Measurements from ENCODE around the gene CPED1. TPM values are rescaled to one million over a fixed set of nuclear protein-coding genes. Genes with fewer than 3 reads are reported as not detected.
"Not testable (repeated sequence)": the region's sequence is repeated elsewhere in the genome, so short reads cannot be mapped to it uniquely, and the experiment has no call there.

Gene CPED1
- total RNA-seq, 1 donor from 2014 or later, result not detected

DNA sequence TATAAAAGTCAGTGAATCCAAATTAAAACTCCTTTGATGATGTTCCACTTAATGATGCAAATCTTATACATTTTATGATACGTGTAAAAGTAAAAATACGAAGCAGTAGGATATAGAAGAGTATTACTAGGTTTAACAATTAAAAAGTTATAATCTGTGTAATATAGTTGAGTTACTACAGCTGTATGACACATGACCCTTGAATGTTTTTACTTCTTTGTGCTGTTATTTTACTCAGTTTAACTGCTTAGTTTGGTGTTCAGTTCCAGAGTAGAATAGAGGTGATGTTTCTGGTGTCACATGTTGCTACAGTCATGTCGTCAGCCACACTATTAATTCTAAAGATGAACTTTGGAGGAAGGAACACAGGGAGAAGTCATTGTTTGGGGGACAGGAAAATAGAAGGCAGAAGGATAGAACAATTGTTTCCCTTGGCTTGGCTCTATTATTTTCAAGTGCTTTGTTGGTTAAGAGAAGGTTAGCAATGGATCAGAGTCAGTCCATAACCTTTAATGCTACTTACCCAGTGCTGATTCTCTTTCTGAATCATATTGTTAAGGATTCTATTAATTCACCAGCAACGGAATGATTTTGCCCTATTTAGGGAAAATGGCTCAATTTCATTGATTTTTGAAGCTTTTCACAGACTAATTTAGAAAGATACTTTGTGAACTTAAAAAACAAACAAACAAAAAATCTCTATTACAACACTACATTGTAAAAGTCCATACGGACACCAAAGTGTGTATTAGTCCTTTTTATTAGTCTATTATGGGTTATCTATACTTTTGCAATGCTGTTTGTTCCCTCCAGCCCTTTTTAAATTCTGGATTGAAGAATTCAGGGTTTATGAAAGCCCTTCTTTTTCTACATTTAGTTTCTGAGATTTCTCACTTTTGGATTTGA lies 73.4 kb downstream of the CPED1 start:
- H3K27ac Mint-ChIP-seq, result no peak overlapping the region
- Histone ChIP-seq H3K9me3 (ENCODE audit: low read depth) (no peaks in the 10 kb centered on the region), H3K27me3 (no peaks in the 10 kb centered on the region), H3K36me3 (no peaks in the 10 kb centered on the region), H3K27ac (no peak overlapping the region), H2AFZ (replicated peaks) (no peak overlapping the region), H3F3A (ENCODE audit: low read depth) (no peaks in the 10 kb centered on the region), H3K9ac (no peak overlapping the region), H3K4me1 (peaks cover 7% of the 10 kb centered on the region), H3K4me2 (no peak overlapping the region), H3K4me3 (no peak overlapping the region), H3K79me2 (ENCODE audit: low read depth) (no peaks in the 10 kb centered on the region), H4K20me1 (ENCODE audit: low read depth) (no peaks in the 10 kb centered on the region)
- H3K36me3 Mint-ChIP-seq, result no peaks in the 10 kb centered on the region
- no peak overlapping the region for H3K4me3 Mint-ChIP-seq
- H3K4me1 Mint-ChIP-seq, result no peaks in the 10 kb centered on the region
- H3K9me3 Mint-ChIP-seq, result no peaks in the 10 kb centered on the region
- DNase-seq (ENCODE audit: low spot score), result no peak
- TF ChIP-seq, protein P1, sequence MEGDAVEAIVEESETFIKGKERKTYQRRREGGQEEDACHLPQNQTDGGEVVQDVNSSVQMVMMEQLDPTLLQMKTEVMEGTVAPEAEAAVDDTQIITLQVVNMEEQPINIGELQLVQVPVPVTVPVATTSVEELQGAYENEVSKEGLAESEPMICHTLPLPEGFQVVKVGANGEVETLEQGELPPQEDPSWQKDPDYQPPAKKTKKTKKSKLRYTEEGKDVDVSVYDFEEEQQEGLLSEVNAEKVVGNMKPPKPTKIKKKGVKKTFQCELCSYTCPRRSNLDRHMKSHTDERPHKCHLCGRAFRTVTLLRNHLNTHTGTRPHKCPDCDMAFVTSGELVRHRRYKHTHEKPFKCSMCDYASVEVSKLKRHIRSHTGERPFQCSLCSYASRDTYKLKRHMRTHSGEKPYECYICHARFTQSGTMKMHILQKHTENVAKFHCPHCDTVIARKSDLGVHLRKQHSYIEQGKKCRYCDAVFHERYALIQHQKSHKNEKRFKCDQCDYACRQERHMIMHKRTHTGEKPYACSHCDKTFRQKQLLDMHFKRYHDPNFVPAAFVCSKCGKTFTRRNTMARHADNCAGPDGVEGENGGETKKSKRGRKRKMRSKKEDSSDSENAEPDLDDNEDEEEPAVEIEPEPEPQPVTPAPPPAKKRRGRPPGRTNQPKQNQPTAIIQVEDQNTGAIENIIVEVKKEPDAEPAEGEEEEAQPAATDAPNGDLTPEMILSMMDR (IDR thresholded peaks at IDR 0.05), result no peak
- TF ChIP-seq EZH2 (IDR thresholded peaks at IDR 0.05) (no peak), EZH2phosphoT487 (IDR thresholded peaks at IDR 0.05) (no peak)
- H3K27me3 Mint-ChIP-seq (ENCODE audit: insufficient read depth, low read depth), result no peaks in the 10 kb centered on the region

DNA sequence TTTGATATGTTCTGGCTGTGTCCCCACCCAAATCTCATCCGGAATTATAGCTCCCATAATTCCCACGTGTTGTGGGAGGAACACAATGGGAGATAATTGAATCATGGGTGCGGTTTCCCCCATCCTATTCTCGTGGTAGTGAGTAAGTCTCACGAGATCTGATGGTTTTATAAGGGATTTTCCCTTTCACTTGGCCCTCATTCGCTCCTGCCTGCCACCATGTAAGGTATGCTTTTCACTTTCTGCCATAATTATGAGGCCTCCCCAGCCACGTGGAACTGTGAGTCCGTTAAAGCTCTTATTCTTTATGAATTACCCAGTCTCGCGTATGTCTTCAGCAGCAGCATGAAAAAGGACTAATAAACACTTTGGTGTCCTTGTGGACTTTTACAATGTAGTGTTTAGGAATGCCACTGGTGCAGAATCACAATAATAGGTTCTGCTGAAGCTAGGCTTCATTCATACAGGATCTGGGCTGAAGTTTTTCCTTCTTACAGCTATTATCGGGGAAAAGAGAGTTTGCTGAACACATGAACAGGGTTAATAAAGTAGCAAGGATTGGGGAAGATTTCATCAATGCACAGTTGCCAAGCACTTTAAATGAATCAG lies 74.3 kb downstream of the CPED1 start:
- Histone ChIP-seq H3K4me2 (no peak overlapping the region), H2AFZ (replicated peaks) (no peak overlapping the region), H3K4me3 (no peak overlapping the region), H3F3A (ENCODE audit: low read depth) (no peaks in the 10 kb centered on the region), H3K79me2 (ENCODE audit: low read depth) (no peaks in the 10 kb centered on the region), H3K4me1 (peaks cover 7% of the 10 kb centered on the region), H3K27ac (no peak overlapping the region), H3K27me3 (no peaks in the 10 kb centered on the region), H3K36me3 (no peaks in the 10 kb centered on the region), H4K20me1 (ENCODE audit: low read depth) (no peaks in the 10 kb centered on the region), H3K9ac (no peak overlapping the region), H3K9me3 (ENCODE audit: low read depth) (no peaks in the 10 kb centered on the region)
- H3K36me3 Mint-ChIP-seq, result no peaks in the 10 kb centered on the region
- no peak overlapping the region for H3K27ac Mint-ChIP-seq
- no peaks in the 10 kb centered on the region for H3K9me3 Mint-ChIP-seq
- no peak for DNase-seq (ENCODE audit: low spot score)
- TF ChIP-seq EZH2phosphoT487 (IDR thresholded peaks at IDR 0.05) (no peak), EZH2 (IDR thresholded peaks at IDR 0.05) (no peak)
- TF ChIP-seq, protein P1 (IDR thresholded peaks at IDR 0.05), result no peak
- no peaks in the 10 kb centered on the region for H3K4me1 Mint-ChIP-seq
- no peak overlapping the region for H3K4me3 Mint-ChIP-seq
- no peaks in the 10 kb centered on the region for H3K27me3 Mint-ChIP-seq (ENCODE audit: insufficient read depth, low read depth)

DNA sequence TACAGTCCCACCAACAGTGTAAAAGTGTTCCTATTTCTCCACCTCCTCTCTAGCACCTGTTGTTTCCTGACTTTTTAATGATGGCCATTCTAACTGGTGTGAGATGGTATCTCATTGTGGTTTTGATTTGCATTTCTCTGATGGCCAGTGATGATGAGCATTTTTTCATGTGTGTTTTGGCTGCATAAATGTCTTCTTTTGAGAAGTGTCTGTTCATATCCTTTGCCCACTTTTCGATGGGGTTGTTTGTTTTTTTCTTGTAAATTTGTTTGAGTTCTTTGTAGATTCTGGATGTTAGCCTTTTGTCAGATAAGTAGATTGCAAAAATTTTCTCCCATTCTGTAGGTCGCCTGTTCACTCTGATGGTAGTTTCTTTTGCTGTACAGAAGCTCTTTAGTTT lies 79.2 kb downstream of the CPED1 start:
- H3F3A ChIP-seq (ENCODE audit: low read depth); H3K9me3 Mint-ChIP-seq; H3K27ac ChIP-seq; H3K4me1 Mint-ChIP-seq; H3K4me3 ChIP-seq; H2AFZ ChIP-seq (replicated peaks); H3K79me2 ChIP-seq (ENCODE audit: low read depth); H3K36me3 ChIP-seq; H3K4me2 ChIP-seq; H3K27ac Mint-ChIP-seq; H3K4me3 Mint-ChIP-seq; H4K20me1 ChIP-seq (ENCODE audit: low read depth); H3K4me1 ChIP-seq; H3K9me3 ChIP-seq (ENCODE audit: low read depth); H3K27me3 ChIP-seq; DNase-seq (ENCODE audit: low spot score); H3K36me3 Mint-ChIP-seq; H3K27me3 Mint-ChIP-seq (ENCODE audit: insufficient read depth, low read depth); H3K9ac ChIP-seq: not testable (repeated sequence)
